ENCODE results near the gene ADAMTS9.

DNA sequence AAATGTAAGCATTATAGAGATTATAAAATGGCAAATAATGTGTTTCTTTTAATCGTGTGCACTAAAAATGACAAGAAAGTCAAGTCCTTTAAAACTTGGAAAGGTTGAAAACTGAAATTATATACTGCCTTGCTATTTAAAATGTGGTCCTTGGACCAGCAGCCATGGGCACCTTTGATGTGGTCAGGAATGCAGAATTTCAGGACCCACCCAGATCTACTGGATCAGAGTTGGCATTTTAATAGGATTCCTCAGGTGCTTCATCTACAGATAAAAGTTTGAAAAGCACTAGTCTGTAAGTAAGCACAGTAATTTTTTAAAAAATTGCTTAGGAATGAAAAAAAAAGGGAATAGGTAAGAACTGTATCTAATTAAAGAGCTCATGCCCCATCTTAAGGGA is 55.8 kb downstream of the ADAMTS9 start:
- TF ChIP-seq HDAC6 (IDR thresholded peaks at IDR 0.05; ENCODE audit: low read depth, low read length) (no peak), CTCF (CRISPR knock-in tag; IDR thresholded peaks at IDR 0.05) (no peak), ZBTB40 (IDR thresholded peaks at IDR 0.05) (no peak), ZBTB40 (CRISPR knock-in tag; IDR thresholded peaks at IDR 0.05) (no peak), AFF4 (CRISPR knock-in tag; IDR thresholded peaks at IDR 0.05) (no peak), RAD21 (CRISPR knock-in tag; IDR thresholded peaks at IDR 0.05) (no peak), DNMT3B (CRISPR knock-in tag; conservative IDR thresholded peaks at IDR 0.05) (no peak), NR2F2 (IDR thresholded peaks at IDR 0.05; ENCODE audit: borderline replicate concordance, low read depth) (no peak), ZBTB10 (CRISPR knock-in tag; IDR thresholded peaks at IDR 0.05; ENCODE audit: borderline replicate concordance) (no peak), FOXJ3 (CRISPR knock-in tag; IDR thresholded peaks at IDR 0.05; ENCODE audit: borderline replicate concordance) (no peak)
